HG02759 (cell line): ENCODE data around the gene CLEC12A.
"Not testable (repeated sequence)": the region's sequence is repeated elsewhere in the genome, so short reads cannot be mapped to it uniquely, and the experiment has no call there.

Experiments
- ATAC-seq: cut with Tn5 transposase; IDR thresholded peaks from one replicate; pipeline ENCODE4 v1.9.1; 2021; ENCODE audit warnings: mild to moderate bottlenecking, moderate library complexity; ENCODE audit not compliant: unreplicated experiment

Gene CLEC12A

DNA sequence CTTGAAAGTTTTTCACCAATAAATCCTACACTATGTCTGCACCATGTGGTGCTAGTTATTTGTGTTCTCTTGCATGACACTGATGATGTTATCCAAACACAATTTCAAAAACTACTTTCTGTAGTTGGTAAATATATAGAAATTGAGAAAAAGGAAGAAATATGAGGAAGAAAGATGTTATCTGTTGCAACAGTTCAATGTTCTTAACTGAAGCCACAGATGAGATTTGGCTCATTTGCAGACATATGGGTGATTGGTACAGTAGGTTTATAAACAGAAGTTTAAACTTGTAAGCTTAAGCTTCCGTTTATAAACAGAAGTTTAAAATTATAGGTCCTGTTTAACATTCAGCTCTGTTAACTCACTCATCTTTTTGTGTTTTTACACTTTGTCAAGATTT is at the start of gene CLEC12A:
Gene CLEC12A (plus strand): TSS at position 229 of the 400 bp plus-strand sequence. CDS start 188 bp downstream, outside the sequence.
- ATAC-seq = no peak

GRCh38 chr12:9922429-9922828 is 48.8 kb upstream of the CLEC12A start:
- ATAC-seq = no peak

- no peak for ATAC-seq
Measured at GRCh38 chr12:9925705-9926393, 45.4 kb upstream of the CLEC12A start.

GRCh38 chr12:9926876-9927275 is 44.3 kb upstream of the CLEC12A start:
- no peak for ATAC-seq

DNA sequence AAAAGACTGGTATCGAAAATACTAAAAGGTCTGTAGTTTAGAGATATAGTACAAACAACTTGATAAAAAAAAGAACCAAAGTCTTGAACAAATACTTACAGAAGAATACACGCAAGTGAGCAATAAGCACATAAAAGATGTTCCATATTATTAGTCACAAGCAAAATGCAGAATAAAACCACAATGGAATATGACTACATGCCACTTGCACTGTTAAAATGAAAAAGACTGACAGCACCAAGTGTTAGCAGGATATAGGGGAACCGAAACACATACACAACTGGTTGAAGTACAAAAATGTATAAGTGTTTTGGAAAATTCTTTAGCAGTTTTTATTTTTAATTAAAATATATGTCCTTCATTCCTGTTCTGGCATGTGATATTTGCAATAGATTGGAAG is 42.6 kb upstream of the CLEC12A start:
- no peak for ATAC-seq

GRCh38 chr12:9931245-9931644 is 40.0 kb upstream of the CLEC12A start:
- ATAC-seq = no peak

- ATAC-seq = no peak
Measured at GRCh38 chr12:9932270-9932669, 38.9 kb upstream of the CLEC12A start, which contains the start of gene CLEC2A. TSS of gene CLEC2A (minus strand) at chr12:9932370. CDS start at chr12:9932329, 41 bp downstream.

DNA sequence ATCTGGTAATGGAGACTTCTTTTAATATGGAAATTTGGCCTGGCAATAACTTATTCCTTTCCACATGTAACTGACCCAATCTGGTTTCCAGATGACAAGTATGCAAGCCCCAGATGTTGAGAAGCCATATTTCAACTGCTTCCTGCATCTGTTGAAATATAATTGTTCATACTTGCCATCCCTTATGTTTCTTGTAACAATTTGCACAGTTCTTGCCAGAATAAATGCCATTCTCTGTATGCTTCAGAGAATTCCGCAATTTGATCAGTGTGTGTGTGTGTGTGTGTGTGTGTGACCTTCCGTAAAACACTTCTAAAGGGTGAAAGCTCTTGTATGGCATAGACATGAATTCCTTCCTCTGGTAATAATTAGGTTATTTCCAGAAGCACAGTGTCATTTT is 37.3 kb upstream of the CLEC12A start:
- no peak for ATAC-seq

DNA sequence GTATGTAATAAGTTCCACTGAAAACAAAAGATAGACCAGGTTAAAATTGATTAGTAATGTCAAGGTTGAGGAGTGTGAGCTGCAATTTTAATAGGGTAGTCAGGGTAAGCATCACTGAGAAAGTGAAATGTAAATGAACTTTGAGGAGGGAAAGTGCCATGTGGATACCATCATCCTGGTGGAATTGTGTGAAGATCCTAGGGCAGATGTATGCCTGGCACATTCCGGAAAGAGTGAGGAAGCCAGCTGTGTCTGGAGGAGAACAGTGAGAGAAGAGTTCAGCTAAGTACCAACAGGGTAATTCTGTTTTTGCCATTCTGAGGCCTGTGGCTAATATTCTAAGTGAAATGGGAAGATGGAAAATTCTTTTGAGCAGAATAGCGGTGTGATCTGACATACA is 36.2 kb upstream of the CLEC12A start:
- ATAC-seq = no peak

- no peak for ATAC-seq
Measured at GRCh38 chr12:9936591-9936990, 34.6 kb upstream of the CLEC12A start.

DNA sequence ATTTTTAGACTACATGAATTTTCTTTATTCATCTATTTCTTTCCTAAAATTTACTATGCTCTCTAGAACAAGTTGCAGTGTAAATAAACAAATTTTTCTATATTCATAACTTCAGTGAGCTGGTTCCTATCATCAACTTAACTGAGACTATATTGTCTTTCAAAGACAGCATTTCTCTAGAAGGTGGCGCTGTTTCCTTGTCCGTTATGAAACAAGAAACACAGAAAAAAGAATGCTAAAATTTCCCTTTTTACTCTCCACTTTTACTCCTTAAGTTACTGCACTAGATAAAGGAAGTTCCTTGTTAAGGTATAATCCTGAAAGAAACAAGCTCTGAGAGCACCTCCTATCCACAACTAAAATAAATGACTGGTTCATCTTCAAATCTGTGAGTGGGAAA is 30.8 kb upstream of the CLEC12A start:
- ATAC-seq = no peak

GRCh38 chr12:9941838-9942237 is 29.4 kb upstream of the CLEC12A start:
- no peak for ATAC-seq

DNA sequence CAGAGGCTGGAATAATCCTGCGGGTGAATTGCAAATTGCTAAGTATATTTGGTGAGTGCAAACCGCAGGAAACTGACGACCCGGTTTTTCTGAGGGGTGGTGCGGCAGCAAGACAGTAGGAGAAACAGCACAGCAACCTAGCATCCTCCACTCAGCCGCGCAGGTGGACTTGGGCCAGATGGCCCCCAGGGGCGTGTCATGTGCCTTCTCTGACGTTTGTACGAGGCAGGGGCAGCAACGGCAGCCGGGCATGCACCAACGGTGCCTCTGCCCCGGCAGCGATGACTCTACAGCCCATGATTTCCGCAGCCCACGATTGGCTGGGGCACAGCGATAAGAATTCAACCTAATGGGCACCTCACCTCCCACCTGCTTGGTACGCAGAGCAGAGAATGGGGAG is 28.0 kb upstream of the CLEC12A start:
- ATAC-seq = no peak

GRCh38 chr12:9944391-9944790 is 26.8 kb upstream of the CLEC12A start:
- no peak for ATAC-seq

- ATAC-seq = no peak
Measured at GRCh38 chr12:9947674-9948073, 23.5 kb upstream of the CLEC12A start.

GRCh38 chr12:9948606-9949296 is 22.5 kb upstream of the CLEC12A start:
- ATAC-seq = peak; percentile 93

- peak; percentile 33 for ATAC-seq
Measured at GRCh38 chr12:9951026-9951675, 20.1 kb upstream of the CLEC12A start.

DNA sequence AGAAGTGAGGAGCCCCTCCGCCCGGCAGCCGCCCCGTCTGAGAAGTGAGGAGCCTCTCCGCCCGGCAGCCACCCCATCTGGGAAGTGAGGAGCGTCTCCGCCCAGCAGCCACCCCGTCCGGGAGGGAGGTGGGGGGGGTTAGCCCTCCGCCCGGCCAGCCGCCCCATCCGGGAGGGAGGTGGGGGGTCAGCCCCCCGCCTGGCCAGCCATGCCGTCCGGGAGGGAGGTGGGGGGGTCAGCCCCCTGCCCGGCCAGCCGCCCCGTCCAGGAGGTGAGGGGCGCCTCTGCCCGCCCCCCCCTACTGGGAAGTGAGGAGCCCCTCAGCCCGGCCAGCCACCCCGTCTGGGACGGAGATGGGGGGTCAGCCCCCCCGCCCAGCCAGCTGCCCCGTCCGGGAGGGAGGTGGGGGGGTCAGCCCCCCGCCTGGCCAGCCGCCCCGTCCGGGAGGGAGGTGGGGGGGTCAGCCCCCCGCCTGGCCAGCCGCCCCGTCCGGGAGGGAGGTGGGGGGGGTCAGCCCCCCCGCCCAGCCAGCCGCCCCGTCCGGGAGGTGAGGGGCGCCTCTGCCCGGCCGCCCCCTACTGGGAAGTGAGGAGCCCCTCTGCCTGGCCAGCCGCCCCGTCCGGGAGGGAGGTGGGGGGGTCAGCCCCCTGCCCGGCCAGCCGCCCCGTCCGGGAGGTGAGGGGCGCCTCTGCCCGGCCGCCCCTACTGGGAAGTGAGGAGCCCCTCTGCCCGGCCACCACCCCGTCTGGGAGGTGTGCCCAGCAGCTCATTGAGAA is 18.1 kb upstream of the CLEC12A start:
- ATAC-seq = not testable (repeated sequence)

DNA sequence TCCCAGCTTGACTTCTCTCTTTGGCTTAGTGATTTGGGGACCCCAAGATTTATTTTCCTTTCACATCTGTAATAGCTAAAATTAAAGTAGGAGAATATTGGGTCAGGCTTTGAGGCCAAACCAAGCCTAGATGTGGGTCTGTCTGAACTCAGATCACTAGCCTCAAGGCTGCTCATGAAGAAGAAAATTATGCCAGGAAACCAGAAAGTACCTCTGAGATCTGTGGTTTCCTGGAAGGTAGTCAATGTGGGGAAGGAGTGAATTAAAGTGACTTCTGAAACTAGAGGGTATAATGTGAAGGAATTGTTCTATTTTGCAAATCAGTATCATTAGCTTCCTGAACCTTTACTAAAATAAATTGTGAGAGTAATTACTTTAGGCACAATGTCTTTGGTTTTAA is 13.4 kb upstream of the CLEC12A start:
- ATAC-seq = no peak

DNA sequence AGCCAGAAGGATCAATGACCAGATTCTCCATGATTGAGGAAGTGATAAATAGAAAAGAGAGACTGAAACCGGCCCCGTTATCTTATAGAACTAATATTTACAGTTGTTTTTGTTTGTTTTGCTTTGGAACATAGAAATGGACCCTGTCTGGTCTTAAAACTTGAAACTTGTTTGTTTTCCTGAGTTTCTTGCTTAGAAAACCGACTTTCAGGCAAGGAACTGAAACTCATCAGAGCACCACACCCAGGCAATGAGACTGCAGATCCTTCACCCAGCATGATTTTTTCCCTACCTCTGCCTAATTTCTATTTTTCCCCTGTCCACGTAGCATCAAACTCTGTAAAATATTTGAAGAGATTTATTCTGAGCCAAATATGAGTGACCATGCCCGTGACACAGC is 10.6 kb upstream of the CLEC12A start:
- no peak for ATAC-seq

DNA sequence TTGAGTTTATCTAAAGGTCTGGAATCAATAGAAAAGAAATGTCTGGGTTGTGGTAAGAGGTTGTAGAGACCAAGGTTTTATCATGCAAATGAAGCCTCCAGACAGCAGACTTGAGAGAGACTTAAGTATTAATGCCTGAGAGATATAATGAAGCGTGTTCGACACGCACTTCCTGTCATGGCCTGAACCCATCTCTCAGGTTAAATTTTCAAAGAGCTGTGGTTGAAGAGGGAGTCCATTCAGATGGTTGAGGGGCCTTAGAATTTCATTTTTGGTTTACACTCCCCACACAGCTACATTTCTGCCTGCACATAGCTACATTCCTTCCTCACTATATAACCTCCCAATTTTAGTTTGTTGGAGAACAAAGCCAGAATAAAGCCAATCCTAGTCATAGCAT is 10.1 kb upstream of the CLEC12A start:
- ATAC-seq = no peak
